Measurements from ENCODE around the gene KCNK13. TPM values are rescaled to one million over a fixed set of nuclear protein-coding genes. Genes with fewer than 3 reads are reported as not detected.
A peak's percentile ranks its signal among the peaks of the same experiment; 100 is the strongest.

KCNK13 gene
- total RNA-seq, 1 donor from 2014 or later: 0.10 TPM

DNA sequence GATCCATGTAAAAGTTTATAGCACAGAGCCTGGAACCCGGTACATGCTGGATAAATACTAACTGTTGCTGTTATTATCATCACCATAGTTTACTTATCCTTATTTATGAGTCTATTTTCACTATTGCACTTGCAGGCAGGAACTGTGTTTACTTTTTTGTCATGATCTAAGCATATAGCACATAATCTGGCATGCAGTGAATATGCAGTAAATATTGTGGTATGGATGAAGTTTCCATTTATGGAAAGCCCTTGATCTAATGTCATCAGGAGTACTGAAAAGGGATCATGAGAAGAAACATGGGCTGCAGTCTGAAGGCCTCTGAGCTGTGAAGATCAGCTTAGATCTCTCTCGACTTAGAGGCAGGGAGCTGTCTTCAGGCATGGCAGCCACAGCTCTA is 91.6 kb downstream of the KCNK13 start:
- no peak overlapping the region for H3K27ac Mint-ChIP-seq (ENCODE audit: unreplicated experiment)
- TF ChIP-seq, protein P1, sequence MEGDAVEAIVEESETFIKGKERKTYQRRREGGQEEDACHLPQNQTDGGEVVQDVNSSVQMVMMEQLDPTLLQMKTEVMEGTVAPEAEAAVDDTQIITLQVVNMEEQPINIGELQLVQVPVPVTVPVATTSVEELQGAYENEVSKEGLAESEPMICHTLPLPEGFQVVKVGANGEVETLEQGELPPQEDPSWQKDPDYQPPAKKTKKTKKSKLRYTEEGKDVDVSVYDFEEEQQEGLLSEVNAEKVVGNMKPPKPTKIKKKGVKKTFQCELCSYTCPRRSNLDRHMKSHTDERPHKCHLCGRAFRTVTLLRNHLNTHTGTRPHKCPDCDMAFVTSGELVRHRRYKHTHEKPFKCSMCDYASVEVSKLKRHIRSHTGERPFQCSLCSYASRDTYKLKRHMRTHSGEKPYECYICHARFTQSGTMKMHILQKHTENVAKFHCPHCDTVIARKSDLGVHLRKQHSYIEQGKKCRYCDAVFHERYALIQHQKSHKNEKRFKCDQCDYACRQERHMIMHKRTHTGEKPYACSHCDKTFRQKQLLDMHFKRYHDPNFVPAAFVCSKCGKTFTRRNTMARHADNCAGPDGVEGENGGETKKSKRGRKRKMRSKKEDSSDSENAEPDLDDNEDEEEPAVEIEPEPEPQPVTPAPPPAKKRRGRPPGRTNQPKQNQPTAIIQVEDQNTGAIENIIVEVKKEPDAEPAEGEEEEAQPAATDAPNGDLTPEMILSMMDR (IDR thresholded peaks at IDR 0.05; ENCODE audit: unreplicated experiment): no peak
- no peak for DNase-seq (ENCODE audit: low spot score)

DNA sequence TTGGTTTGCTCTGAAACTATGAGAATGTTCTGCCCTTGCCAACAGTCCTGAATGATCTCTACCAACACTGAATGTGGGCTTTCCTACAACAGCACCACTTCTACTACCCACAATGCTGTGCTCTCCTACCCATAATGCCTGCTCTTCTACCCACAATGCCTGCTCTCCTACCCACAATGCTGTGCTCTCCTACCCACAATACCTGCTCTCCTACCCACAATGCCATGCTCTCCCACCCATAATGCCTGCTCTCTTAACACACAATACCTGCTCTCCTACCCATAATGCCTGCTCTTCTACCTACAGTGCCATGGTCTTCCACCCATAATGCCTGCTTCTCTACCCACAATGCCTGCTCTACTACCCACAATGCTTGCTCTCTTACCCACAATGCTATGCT is 92.3 kb downstream of the KCNK13 start:
- Mint-ChIP-seq H3K9me3 (ENCODE audit: unreplicated experiment) (no peaks in the 10 kb centered on the region), H3K27me3 (ENCODE audit: unreplicated experiment) (peaks cover 1% of the 10 kb centered on the region), H3K4me3 (ENCODE audit: unreplicated experiment) (no peak overlapping the region), H3K4me1 (ENCODE audit: unreplicated experiment) (no peaks in the 10 kb centered on the region), H3K27ac (ENCODE audit: unreplicated experiment) (no peak overlapping the region), H3K36me3 (ENCODE audit: low read depth, unreplicated experiment) (no peaks in the 10 kb centered on the region)
- TF ChIP-seq, protein P1 (IDR thresholded peaks at IDR 0.05; ENCODE audit: unreplicated experiment): no peak
- DNase-seq (ENCODE audit: low spot score): no peak

More for the DNA sequence above, 91.6 kb downstream of the KCNK13 start:
- Mint-ChIP-seq H3K36me3 (ENCODE audit: low read depth, unreplicated experiment) (no peaks in the 10 kb centered on the region), H3K9me3 (ENCODE audit: unreplicated experiment) (no peaks in the 10 kb centered on the region), H3K4me1 (ENCODE audit: unreplicated experiment) (no peaks in the 10 kb centered on the region), H3K27me3 (ENCODE audit: unreplicated experiment) (peaks cover 1% of the 10 kb centered on the region), H3K4me3 (ENCODE audit: unreplicated experiment) (no peak overlapping the region)

- Mint-ChIP-seq H3K9me3 (ENCODE audit: unreplicated experiment) (no peaks in the 10 kb centered on the region), H3K4me3 (ENCODE audit: unreplicated experiment) (no peak overlapping the region), H3K4me1 (ENCODE audit: unreplicated experiment) (no peaks in the 10 kb centered on the region), H3K27me3 (ENCODE audit: unreplicated experiment) (peaks cover 1% of the 10 kb centered on the region), H3K27ac (ENCODE audit: unreplicated experiment) (peak overlapping the region; percentile 48), H3K36me3 (ENCODE audit: low read depth, unreplicated experiment) (no peaks in the 10 kb centered on the region)
- DNase-seq (ENCODE audit: low spot score): no peak
- TF ChIP-seq, protein P1 (IDR thresholded peaks at IDR 0.05; ENCODE audit: unreplicated experiment): no peak
Measured at GRCh38 chr14:90159146-90159545, 97.4 kb downstream of the KCNK13 start.

DNA sequence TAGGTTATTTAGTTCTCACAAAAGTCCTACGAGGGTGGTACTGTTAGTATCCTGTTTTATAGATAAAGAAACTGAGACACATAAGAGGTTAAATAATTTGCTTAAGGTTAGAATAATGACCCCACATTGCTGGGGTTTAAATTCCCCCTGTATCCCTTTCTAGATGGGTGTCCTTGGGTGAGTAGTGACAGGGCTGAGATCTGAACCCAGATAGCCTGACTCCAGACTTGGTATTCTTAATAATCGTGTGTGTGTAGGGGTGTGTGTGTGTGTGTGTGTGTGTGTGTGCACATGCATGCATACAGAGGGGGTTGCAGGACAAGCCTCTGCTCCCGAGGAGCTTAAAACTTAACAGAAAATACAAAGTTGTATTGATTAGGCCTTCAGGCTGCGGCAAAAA is 97.9 kb downstream of the KCNK13 start:
- TF ChIP-seq, protein P1 (IDR thresholded peaks at IDR 0.05; ENCODE audit: unreplicated experiment): no peak
- H3K36me3 Mint-ChIP-seq (ENCODE audit: low read depth, unreplicated experiment): no peaks in the 10 kb centered on the region
- H3K4me3 Mint-ChIP-seq (ENCODE audit: unreplicated experiment): no peak overlapping the region
- H3K9me3 Mint-ChIP-seq (ENCODE audit: unreplicated experiment): no peaks in the 10 kb centered on the region
- no peaks in the 10 kb centered on the region for H3K4me1 Mint-ChIP-seq (ENCODE audit: unreplicated experiment)
- no peak overlapping the region for H3K27ac Mint-ChIP-seq (ENCODE audit: unreplicated experiment)
- no peak for DNase-seq (ENCODE audit: low spot score)
- H3K27me3 Mint-ChIP-seq (ENCODE audit: unreplicated experiment): peaks cover 1% of the 10 kb centered on the region

GRCh38 chr14:90161129-90161528 is 99.3 kb downstream of the KCNK13 start:
- TF ChIP-seq, protein P1 (IDR thresholded peaks at IDR 0.05; ENCODE audit: unreplicated experiment): no peak
- H3K27me3 Mint-ChIP-seq (ENCODE audit: unreplicated experiment): peaks cover 1% of the 10 kb centered on the region
- no peaks in the 10 kb centered on the region for H3K9me3 Mint-ChIP-seq (ENCODE audit: unreplicated experiment)
- no peaks in the 10 kb centered on the region for H3K36me3 Mint-ChIP-seq (ENCODE audit: low read depth, unreplicated experiment)
- no peak overlapping the region for H3K27ac Mint-ChIP-seq (ENCODE audit: unreplicated experiment)
- no peaks in the 10 kb centered on the region for H3K4me1 Mint-ChIP-seq (ENCODE audit: unreplicated experiment)
- H3K4me3 Mint-ChIP-seq (ENCODE audit: unreplicated experiment): no peak overlapping the region
- no peak for DNase-seq (ENCODE audit: low spot score)
